ENCODE data around the gene GOLGA6L2.
"Not testable (repeated sequence)": the region's sequence is repeated elsewhere in the genome, so short reads cannot be mapped to it uniquely, and the experiment has no call there.

The GOLGA6L2 gene

GRCh38 chr15:23422946-23423708, 23.9 kb downstream of the GOLGA6L2 start:
- no peak for DNase-seq

GRCh38 chr15:23422099-23422945, 24.7 kb downstream of the GOLGA6L2 start:
- no peak for DNase-seq

GRCh38 chr15:23420806-23421575, 26.1 kb downstream of the GOLGA6L2 start:
- DNase-seq: no peak

GRCh38 chr15:23416349-23417276, 30.4 kb downstream of the GOLGA6L2 start:
- DNase-seq: no peak

GRCh38 chr15:23415866-23416265, 31.2 kb downstream of the GOLGA6L2 start:
- DNase-seq: not testable (repeated sequence)

- DNase-seq: no peak
Measured at GRCh38 chr15:23415321-23415865, 31.6 kb downstream of the GOLGA6L2 start.

GRCh38 chr15:23412881-23413600, 34.0 kb downstream of the GOLGA6L2 start:
- not testable (repeated sequence) for DNase-seq

GRCh38 chr15:23411841-23412240, 35.2 kb downstream of the GOLGA6L2 start:
- DNase-seq: no peak

- DNase-seq: no peak
Measured at GRCh38 chr15:23403550-23403949, 43.5 kb downstream of the GOLGA6L2 start.

- DNase-seq: no peak
Measured at GRCh38 chr15:23402544-23402943, 44.5 kb downstream of the GOLGA6L2 start.

GRCh38 chr15:23402140-23402539, 44.9 kb downstream of the GOLGA6L2 start:
- DNase-seq: no peak

- no peak for DNase-seq
Measured at GRCh38 chr15:23401627-23402026, 45.4 kb downstream of the GOLGA6L2 start.

GRCh38 chr15:23399207-23399606, 47.8 kb downstream of the GOLGA6L2 start:
- not testable (repeated sequence) for DNase-seq

GRCh38 chr15:23398357-23398756, 48.7 kb downstream of the GOLGA6L2 start:
- DNase-seq: not testable (repeated sequence)

- no peak for DNase-seq
Measured at GRCh38 chr15:23397779-23398178, 49.3 kb downstream of the GOLGA6L2 start.

GRCh38 chr15:23395832-23396231, 51.2 kb downstream of the GOLGA6L2 start:
- DNase-seq: no peak

- no peak for DNase-seq
Measured at GRCh38 chr15:23395030-23395692, 51.9 kb downstream of the GOLGA6L2 start.
